Sigmoid colon (tissue), 4 donors: ENCODE measurements around the gene RAB3C.

ENCODE experiments used
- POLR2AphosphoS5 ChIP-seq, 4 donors: sonication (generic); formaldehyde crosslinking; IDR thresholded peaks; one replicate each; pipeline ENCODE4 v1.6.1; 2017; ENCODE audit warnings: antibody characterized with exemption in 4 of 4
- TF ChIP-seq, protein P1 (sequence below), 4 experiments: fragments of 450-650 bp in 3 of 4; fragments of 200-600 bp in 1 of 4; IDR thresholded peaks; one replicate each; pipeline ENCODE4 v1.5.1; 2016 to 2019; ENCODE audit warnings: antibody characterized with exemption in 4 of 4, mild to moderate bottlenecking in 3 of 4, moderate library complexity in 2 of 4

DNA sequence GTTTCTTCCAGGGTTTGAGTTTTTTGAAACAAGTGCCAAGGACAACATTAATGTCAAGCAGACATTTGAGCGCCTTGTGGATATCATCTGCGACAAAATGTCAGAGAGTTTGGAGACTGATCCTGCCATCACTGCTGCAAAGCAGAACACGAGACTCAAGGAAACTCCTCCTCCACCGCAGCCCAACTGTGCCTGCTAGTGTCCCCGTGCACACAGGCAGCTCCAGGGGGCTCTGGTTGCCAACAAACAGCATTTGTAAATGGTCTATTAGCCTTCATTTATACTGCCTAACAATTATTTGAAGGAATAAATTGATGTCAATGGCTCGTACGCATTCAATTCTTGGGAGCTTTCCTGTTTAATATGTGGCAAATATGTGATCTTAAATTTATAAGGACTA is 268.3 kb downstream of the RAB3C start:
- TF ChIP-seq, protein P1, sequence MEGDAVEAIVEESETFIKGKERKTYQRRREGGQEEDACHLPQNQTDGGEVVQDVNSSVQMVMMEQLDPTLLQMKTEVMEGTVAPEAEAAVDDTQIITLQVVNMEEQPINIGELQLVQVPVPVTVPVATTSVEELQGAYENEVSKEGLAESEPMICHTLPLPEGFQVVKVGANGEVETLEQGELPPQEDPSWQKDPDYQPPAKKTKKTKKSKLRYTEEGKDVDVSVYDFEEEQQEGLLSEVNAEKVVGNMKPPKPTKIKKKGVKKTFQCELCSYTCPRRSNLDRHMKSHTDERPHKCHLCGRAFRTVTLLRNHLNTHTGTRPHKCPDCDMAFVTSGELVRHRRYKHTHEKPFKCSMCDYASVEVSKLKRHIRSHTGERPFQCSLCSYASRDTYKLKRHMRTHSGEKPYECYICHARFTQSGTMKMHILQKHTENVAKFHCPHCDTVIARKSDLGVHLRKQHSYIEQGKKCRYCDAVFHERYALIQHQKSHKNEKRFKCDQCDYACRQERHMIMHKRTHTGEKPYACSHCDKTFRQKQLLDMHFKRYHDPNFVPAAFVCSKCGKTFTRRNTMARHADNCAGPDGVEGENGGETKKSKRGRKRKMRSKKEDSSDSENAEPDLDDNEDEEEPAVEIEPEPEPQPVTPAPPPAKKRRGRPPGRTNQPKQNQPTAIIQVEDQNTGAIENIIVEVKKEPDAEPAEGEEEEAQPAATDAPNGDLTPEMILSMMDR (IDR thresholded peaks at IDR 0.05): no peak
- no peak for TF ChIP-seq POLR2AphosphoS5 (IDR thresholded peaks at IDR 0.05)
